HCT116 (cell line): ENCODE measurements around the gene BBIP1. TPM values are rescaled to one million over a fixed set of nuclear protein-coding genes. Genes with fewer than 3 reads are reported as not detected.

Experiments used
- ATAC-seq: fragments of 200-7000 bp; cut with Tn5 transposase; 2 replicates; pipeline ENCODE4 v1.9.1; 2020; ENCODE audit warnings: mild to moderate bottlenecking, moderate library complexity
- BruUV-seq: library from RNA; stranded (reverse); fragments of 400-500 nt; replicated peaks from 2 replicates; lab custom pipeline; 2021; lab: Mats Ljungman, UMichigan
- CTCF ChIA-PET: fragments of 300-600 bp; sonication (Branson Sonifier 250); formaldehyde crosslinking; loops from one replicate; lab custom pipeline; 2021; ENCODE audit warnings: antibody characterized with exemption; lab: Charles Lee
- POLR2A ChIA-PET: fragments of 300-600, 350-600 bp; sonication (Branson Sonifier 250); formaldehyde crosslinking; loops from one replicate; lab custom pipeline; 2021; ENCODE audit warnings: antibody characterized with exemption; lab: Charles Lee
- RAD21 ChIA-PET, 2 experiments: fragments of 300-600 bp; sonication (Branson Sonifier 250); formaldehyde crosslinking; loops; one replicate each; lab custom pipeline; 2023; ENCODE audit warnings: low total read pairs in 2 of 2; ENCODE audit not compliant: uncharacterized antibody in 2 of 2, unreplicated experiment in 2 of 2, low non-redundant PET in 1 of 2; lab: Charles Lee
- DNase-seq: peaks from one replicate; pipeline ENCODE4 v3.0.0-alpha.2; 2010; ENCODE audit warnings: low read depth, low spot score
- H2AFZ ChIP-seq: fragments of 200-600 bp; shearing (Covaris generic), sonication (generic); 2 replicates; pipeline ENCODE4 v1.6.1; 2017; ENCODE audit warnings: low read depth, mixed run types, mixed read lengths, antibody characterized with exemption, low read length; ENCODE audit not compliant: poor library complexity, severe bottlenecking
- H3K27ac ChIP-seq: 2 replicates; pipeline ENCODE4 v1.5.1; 2012; ENCODE audit warnings: low read depth, low read length
- H3K27me3 ChIP-seq: fragments of 200-600 bp; sonication (generic); 2 replicates; pipeline ENCODE4 v1.6.1; 2016; ENCODE audit warnings: mixed run types, low read length, mixed read lengths; ENCODE audit not compliant: insufficient read depth
- H3K36me3 ChIP-seq, 2 experiments: fragments of 200-500 bp in 1 of 2; fragments of 200-600 bp in 1 of 2; sonication (Bioruptor generic) in 1 of 2; sonication (generic) in 1 of 2; 2 replicates each; pipeline versions ENCODE4 v1.5.1 to v1.6.1; 2014 to 2016; ENCODE audit warnings: low read length in 2 of 2, inconsistent platforms in 1 of 2, mixed read lengths in 1 of 2, mixed run types in 1 of 2; ENCODE audit not compliant: insufficient read depth in 2 of 2, control insufficient read depth in 1 of 2
- H3K4me1 ChIP-seq, 2 experiments: fragments of 200-600 bp in 1 of 2; sonication (generic) in 1 of 2; 2 replicates each; pipeline versions ENCODE4 v1.5.1 to v1.6.1; 2012 to 2017; ENCODE audit warnings: low read length in 2 of 2, inconsistent platforms in 1 of 2, mild to moderate bottlenecking in 1 of 2, mixed read lengths in 1 of 2, mixed run types in 1 of 2, moderate library complexity in 1 of 2; ENCODE audit not compliant: insufficient read depth in 2 of 2, control insufficient read depth in 1 of 2
- H3K4me2 ChIP-seq: fragments of 200-600 bp; sonication (generic); 2 replicates; pipeline ENCODE4 v1.6.1; 2017; ENCODE audit warnings: mixed run types, low read length, mixed read lengths
- H3K4me3 ChIP-seq, 2 experiments: fragments of 200-600 bp in 1 of 2; sonication (generic) in 1 of 2; replicated peaks in 1 of 2; 2 replicates each; pipeline ENCODE4 v1.5.1; 2011 to 2016; ENCODE audit warnings: low read length in 2 of 2, control low read depth in 1 of 2, low read depth in 1 of 2, mild to moderate bottlenecking in 1 of 2, mixed read lengths in 1 of 2, mixed run types in 1 of 2
- H3K79me2 ChIP-seq: fragments of 200-600 bp; sonication (generic); 2 replicates; pipeline ENCODE4 v1.6.1; 2017; ENCODE audit warnings: mild to moderate bottlenecking, mixed run types, low read length, moderate library complexity, mixed read lengths; ENCODE audit not compliant: insufficient read depth
- H3K9ac ChIP-seq: fragments of 200-600 bp; sonication (generic); 2 replicates; pipeline ENCODE4 v1.6.1; 2016; ENCODE audit warnings: low read length, mixed read lengths
- H3K9me2 ChIP-seq: fragments of 200-600 bp; sonication (generic), shearing (Covaris generic); 2 replicates; pipeline ENCODE4 v1.6.1; 2017; ENCODE audit warnings: mixed run types, mild to moderate bottlenecking, moderate library complexity; ENCODE audit not compliant: insufficient read depth
- H3K9me3 ChIP-seq, 2 experiments: fragments of 200-500 bp in 1 of 2; fragments of 200-600 bp in 1 of 2; sonication (Bioruptor generic) in 1 of 2; sonication (generic) in 1 of 2; 2 replicates each; pipeline ENCODE4 v1.6.1; 2014 to 2017; ENCODE audit warnings: low read length in 2 of 2, mixed read lengths in 2 of 2, inconsistent platforms in 1 of 2, low read depth in 1 of 2, mild to moderate bottlenecking in 1 of 2, mixed run types in 1 of 2, moderate library complexity in 1 of 2; ENCODE audit not compliant: control insufficient read depth in 1 of 2, insufficient read depth in 1 of 2
- H4K20me1 ChIP-seq: fragments of 200-600 bp; sonication (generic), shearing (Covaris generic); 2 replicates; pipeline ENCODE4 v1.6.1; 2017; ENCODE audit warnings: mixed run types, mild to moderate bottlenecking, moderate library complexity; ENCODE audit not compliant: insufficient read depth
- ATF3 ChIP-seq: IDR thresholded peaks from 2 replicates; pipeline ENCODE4 v1.6.1; 2012
- CEBPB ChIP-seq: IDR thresholded peaks from 2 replicates; pipeline ENCODE4 v1.6.1; 2012; ENCODE audit warnings: low read depth
- CTCF ChIP-seq, 3 experiments: fragments of 200-600 bp in 1 of 3; sonication (generic) in 1 of 3; IDR thresholded peaks in 2 of 3; conservative IDR thresholded peaks in 1 of 3; 2 replicates each; pipeline ENCODE4 v1.5.1; 2012 to 2017; ENCODE audit warnings: low read depth in 2 of 3, low read length in 2 of 3, antibody characterized with exemption in 1 of 3, borderline replicate concordance in 1 of 3, control low read depth in 1 of 3, mild to moderate bottlenecking in 1 of 3, mixed read lengths in 1 of 3, mixed run types in 1 of 3, moderate library complexity in 1 of 3; ENCODE audit not compliant: insufficient read depth in 1 of 3
- EGR1 ChIP-seq: IDR thresholded peaks from 2 replicates; pipeline ENCODE4 v1.6.1; 2012; ENCODE audit warnings: low read depth
- ELF1 ChIP-seq: IDR thresholded peaks from 2 replicates; pipeline ENCODE4 v1.6.1; 2012; ENCODE audit warnings: low read depth, borderline replicate concordance
- EZH2 ChIP-seq: fragments of 200-600 bp; sonication (generic); IDR thresholded peaks from 2 replicates; pipeline ENCODE4 v1.6.1; 2017; ENCODE audit warnings: antibody characterized with exemption, mixed run types
- EZH2phosphoT487 ChIP-seq: fragments of 200-600 bp; IDR thresholded peaks from 2 replicates; pipeline ENCODE4 v1.6.1; 2018; ENCODE audit warnings: antibody characterized with exemption, borderline replicate concordance
- FOSL1 ChIP-seq: IDR thresholded peaks from 2 replicates; pipeline ENCODE4 v1.6.1; 2012; ENCODE audit warnings: low read depth
- JUND ChIP-seq: IDR thresholded peaks from 2 replicates; pipeline ENCODE4 v1.6.1; 2012
- POLR2A ChIP-seq: IDR thresholded peaks from 2 replicates; pipeline ENCODE4 v1.7.0; 2011; ENCODE audit warnings: borderline replicate concordance; ENCODE audit not compliant: insufficient read depth, insufficient read length; ENCODE audit errors: extremely low read depth
- RAD21 ChIP-seq: IDR thresholded peaks from 2 replicates; pipeline ENCODE4 v1.6.1; 2012; ENCODE audit warnings: low read depth, mild to moderate bottlenecking
- SIN3A ChIP-seq: IDR thresholded peaks from 2 replicates; pipeline ENCODE4 v1.6.1; 2012; ENCODE audit warnings: low read depth
- SP1 ChIP-seq: IDR thresholded peaks from 2 replicates; pipeline ENCODE4 v1.6.1; 2012; ENCODE audit warnings: low read depth
- SRF ChIP-seq: IDR thresholded peaks from 2 replicates; pipeline ENCODE4 v1.6.1; 2012; ENCODE audit warnings: low read depth
- YY1 ChIP-seq: IDR thresholded peaks from 2 replicates; pipeline ENCODE4 v1.6.1; 2011; ENCODE audit warnings: low read length, low read depth, moderate library complexity, mild to moderate bottlenecking; ENCODE audit not compliant: insufficient replicate concordance; ENCODE audit errors: extremely low read depth
- ZBTB33 ChIP-seq: IDR thresholded peaks from 2 replicates; pipeline ENCODE4 v1.6.1; 2011; ENCODE audit warnings: mild to moderate bottlenecking, low read length, moderate library complexity; ENCODE audit not compliant: insufficient replicate concordance; ENCODE audit errors: extremely low read depth
- ZFX ChIP-seq: fragments of 450-650 bp; IDR thresholded peaks from 2 replicates; pipeline ENCODE4 v1.6.1; 2017
- ZNF274 ChIP-seq: fragments of 200-500 bp; sonication (Bioruptor generic); IDR thresholded peaks from 2 replicates; pipeline ENCODE4 v1.6.1; 2014; ENCODE audit warnings: mild to moderate bottlenecking, low read depth, low read length, inconsistent platforms
- intact Hi-C: fragments of 100-400 bp; cut with micrococcal nuclease; formaldehyde crosslinking; loops from 2 replicates; pipeline ENCODE4 v1.10.0; 2022
- total RNA-seq: library from RNA; stranded (reverse); gene quantifications from one replicate; pipeline ENCODE4 v1.2.1, GENCODE V29; 2021; ENCODE audit not compliant: unreplicated experiment

Gene BBIP1
- total RNA-seq, 1 experiment from 2014 or later: 38.9 TPM

GRCh38 chr10:110947061-110947595, 28.1 kb upstream of the BBIP1 start:
- no peaks in the 10 kb centered on the region for H3K9me2 ChIP-seq
- BruUV-seq: no TSS peak
- peaks cover 0 to 4% of the 10 kb centered on the region in 2 experiments; a peak in 1 of 4 replicates for H3K4me1 ChIP-seq
- H4K20me1 ChIP-seq: no peaks in the 10 kb centered on the region
- RAD21 ChIA-PET: no interaction called here
- POLR2A ChIA-PET: no interaction called here
- TF ChIP-seq SRF: no peak
- no peak for TF ChIP-seq JUND
- no peak for TF ChIP-seq FOSL1
- TF ChIP-seq CEBPB: no peak
- TF ChIP-seq EZH2: no peak
- TF ChIP-seq SP1: no peak
- no peak for TF ChIP-seq EGR1
- no peak for TF ChIP-seq SIN3A
- no peak for TF ChIP-seq POLR2A
- no peak for TF ChIP-seq ZFX
- TF ChIP-seq ATF3: no peak
- TF ChIP-seq ELF1: no peak
- TF ChIP-seq YY1: no peak
- TF ChIP-seq EZH2phosphoT487: no peak
- no peak for TF ChIP-seq RAD21
- TF ChIP-seq CTCF (IDR thresholded peaks at IDR 0.05 in 2 of 3, conservative IDR thresholded peaks at IDR 0.05 in 1 of 3; ENCODE audit: borderline replicate concordance in 1 of 3, insufficient read depth in 1 of 3, low read depth in 2 of 3, low read length in 2 of 3): no peak
- TF ChIP-seq ZNF274: no peak
- TF ChIP-seq ZBTB33: no peak
- H3K27me3 ChIP-seq: no peaks in the 10 kb centered on the region
- DNase-seq: no peak
- ATAC-seq: no peak
- CTCF ChIA-PET: no interaction called here
- no peak overlapping the region for H3K27ac ChIP-seq
- intact Hi-C loops: no loop called here
- H3K9me3 ChIP-seq: no peaks in the 10 kb centered on the region
- H2AFZ ChIP-seq: no peak overlapping the region
- H3K36me3 ChIP-seq: no peaks in the 10 kb centered on the region
- peaks cover 26% of the 10 kb centered on the region for H3K79me2 ChIP-seq
- H3K4me2 ChIP-seq: no peak overlapping the region
- H3K4me3 ChIP-seq: no peak overlapping the region
- no peak overlapping the region for H3K9ac ChIP-seq
